Pancreas (tissue), 10 donors: Measurements from ENCODE around the gene CALD1. TPM values are rescaled to one million over a fixed set of nuclear protein-coding genes. Genes with fewer than 3 reads are reported as not detected.

ENCODE experiments used
- ATAC-seq, 4 donors: fragments of 200-7000 bp; cut with Tn5 transposase; one replicate each; pipeline versions ENCODE4 v1.8.0 to v1.9.1; 2020; ENCODE audit warnings: mild to moderate bottlenecking in 4 of 4, moderate library complexity in 4 of 4
- DNase-seq, 6 donors: peaks; one replicate each; pipeline ENCODE4 v3.0.0-alpha.2; 2020
- FAIRE-seq: peaks from 2 replicates; lab custom pipeline; 2012; peaks lifted over from hg19 to GRCh38; lab: Jason Lieb, UNC
- H3K27ac ChIP-seq, 4 donors: fragments of 200-600 bp; sonication (generic); 1 replicate in 3 of 4; 2 replicates in 1 of 4; pipeline versions ENCODE4 v1.5.0 to v1.8.0; 2020
- H3K27me3 ChIP-seq, 4 donors: fragments of 200-600 bp; one replicate each; pipeline ENCODE4 v1.8.0; 2021
- H3K36me3 ChIP-seq, 3 donors: fragments of 200-600 bp; sonication (generic) in 1 of 3; one replicate each; pipeline versions ENCODE4 v1.5.0 to v1.8.0; 2020 to 2021
- H3K4me1 ChIP-seq, 3 donors: fragments of 200-600 bp; one replicate each; pipeline ENCODE4 v1.8.0; 2021
- H3K4me3 ChIP-seq, 4 donors: fragments of 200-600 bp; sonication (generic) in 2 of 4; one replicate each; pipeline versions ENCODE4 v1.5.0 to v1.8.0; 2020 to 2021
- H3K9me3 ChIP-seq, 4 donors: fragments of 200-600 bp; one replicate each; pipeline ENCODE4 v1.8.0; 2021
- CTCF ChIP-seq, 4 donors: fragments of 200-600 bp; sonication (generic) in 3 of 4; IDR thresholded peaks; one replicate each; pipeline versions ENCODE4 v1.5.0 to v1.8.0; 2021; ENCODE audit warnings: antibody characterized with exemption in 4 of 4
- WGBS, 2 donors: extraction: QIAGEN DNeasy Blood & Tissue Kit; methylation state at CpG; one replicate each; pipeline ENCODE4 v1.1.7; 2013; 5-methylcytosine and 5-hydroxymethylcytosine counted together
- intact Hi-C, 3 donors: fragments of 100-400 bp; cut with DNase I; formaldehyde crosslinking; loops; one replicate each; pipeline versions ENCODE4 v1.11.1 to v1.14.2; 2022
- polyA plus RNA-seq, 2 donors: library from polyadenylated mRNA; stranded (reverse); fragments of 200-250 nt; gene quantifications; one replicate each; pipeline ENCODE4 v1.2.3, GENCODE V29; 2013
- total RNA-seq, 6 donors: library from RNA; stranded (reverse); fragmentation: NEBNext Ultra II Directional in 4 of 6; extraction: Animal tissue kit (Norgen Biotek cat#: 25700) in 4 of 6; gene quantifications; one replicate each; pipeline versions ENCODE4 v1.2.1 to v1.2.4, GENCODE V29; 2021 to 2023
- donor health status: healthy with polysubstance abuse.
- donor health status: DM: no; HTN: no; CAD: no; lungs with moderate emphysema.
- donor health status: DM: no; HTN: no; CAD: no.
- donor health status: control.
- donor health status: control.
- donor health status: Bipolar disorder and iron deficiency.
- donor health status: DM: yes; HTN: yes; CAD: no.
- donor health status: DM: no; HTN: no; CAD: no.
- donor health status: DM: no; HTN: no; CAD: no.
- donor health status: DM: yes; HTN: yes; CAD: no.

The CALD1 gene
- total and polyA plus RNA-seq, 8 donors: 17.0 to 85.8 (median 33.2) TPM

- Histone ChIP-seq H3K27ac (no peak overlapping the region), H3K4me3 (no peak overlapping the region), H3K9me3 (no peaks in the 10 kb centered on the region), H3K36me3 (no peaks in the 10 kb centered on the region), H3K27me3 (no peaks in the 10 kb centered on the region), H3K4me1 (no peaks in the 10 kb centered on the region)
- intact Hi-C loops: no loop called here
- FAIRE-seq (no peak), ATAC-seq (no peak), DNase-seq (no peak)
- 81 to 85% methylated on average over 5 of the region's 5 CpGs for WGBS, 2 donors
- no peak for TF ChIP-seq CTCF (IDR thresholded peaks at IDR 0.05)
Observed at GRCh38 chr7:134922720-134923704, 143.6 kb downstream of the CALD1 start.

- ATAC-seq: no peak
Observed at GRCh38 chr7:134925766-134926165, 146.3 kb downstream of the CALD1 start.

GRCh38 chr7:134926396-134926795 is 147.0 kb downstream of the CALD1 start:
- WGBS, 2 donors: 98% methylated on average over 1 of the region's 1 CpG
- no peaks in the 10 kb centered on the region for H3K27me3 ChIP-seq
- no peaks in the 10 kb centered on the region for H3K36me3 ChIP-seq
- peak; percentile 75 for FAIRE-seq
- no peak overlapping the region for H3K4me3 ChIP-seq
- DNase-seq: no peak
- intact Hi-C loops: no loop called here
- ATAC-seq: no peak
- no peaks in the 10 kb centered on the region for H3K4me1 ChIP-seq
- no peak for TF ChIP-seq CTCF (IDR thresholded peaks at IDR 0.05)
- H3K9me3 ChIP-seq: no peaks in the 10 kb centered on the region
- H3K27ac ChIP-seq: no peak overlapping the region

More at GRCh38 chr7:134925766-134926165, 146.3 kb downstream of the CALD1 start:
- Histone ChIP-seq H3K36me3 (no peaks in the 10 kb centered on the region), H3K4me1 (no peaks in the 10 kb centered on the region), H3K27me3 (no peaks in the 10 kb centered on the region), H3K9me3 (no peaks in the 10 kb centered on the region), H3K4me3 (no peak overlapping the region), H3K27ac (no peak overlapping the region)
- DNase-seq: no peak
- no peak for FAIRE-seq
- intact Hi-C loops: no loop called here
- 89% methylated on average over 5 of the region's 5 CpGs for WGBS, 2 donors
- no peak for TF ChIP-seq CTCF (IDR thresholded peaks at IDR 0.05)

GRCh38 chr7:134927076-134927475 is 147.6 kb downstream of the CALD1 start:
- Histone ChIP-seq H3K27me3 (no peaks in the 10 kb centered on the region), H3K9me3 (no peaks in the 10 kb centered on the region), H3K36me3 (no peaks in the 10 kb centered on the region), H3K27ac (no peak overlapping the region), H3K4me1 (no peaks in the 10 kb centered on the region), H3K4me3 (no peak overlapping the region)
- intact Hi-C loops: no loop called here
- 48 to 59% methylated on average over 2 of the region's 2 CpGs for WGBS, 2 donors
- FAIRE-seq (no peak), ATAC-seq (no peak), DNase-seq (no peak)
- TF ChIP-seq CTCF (IDR thresholded peaks at IDR 0.05): no peak

GRCh38 chr7:134927723-134928122 is 148.3 kb downstream of the CALD1 start:
- no peaks in the 10 kb centered on the region for H3K9me3 ChIP-seq
- no peak overlapping the region for H3K4me3 ChIP-seq
- no peak overlapping the region for H3K27ac ChIP-seq
- no peaks in the 10 kb centered on the region for H3K36me3 ChIP-seq
- FAIRE-seq (peak; percentile 32), DNase-seq (no peak), ATAC-seq (no peak)
- H3K27me3 ChIP-seq: no peaks in the 10 kb centered on the region
- intact Hi-C loops: no loop called here
- 89 to 90% methylated on average over 3 of the region's 3 CpGs for WGBS, 2 donors
- TF ChIP-seq CTCF (IDR thresholded peaks at IDR 0.05): no peak
- H3K4me1 ChIP-seq: no peaks in the 10 kb centered on the region
